ENCODE results near the gene CDK2. TPM values are rescaled to one million over a fixed set of nuclear protein-coding genes. Genes with fewer than 3 reads are reported as not detected.
"Not testable (repeated sequence)": the region's sequence is repeated elsewhere in the genome, so short reads cannot be mapped to it uniquely, and the experiment has no call there.

The CDK2 gene
- total RNA-seq, 1 experiment from 2014 or later: 68.0 TPM

DNA sequence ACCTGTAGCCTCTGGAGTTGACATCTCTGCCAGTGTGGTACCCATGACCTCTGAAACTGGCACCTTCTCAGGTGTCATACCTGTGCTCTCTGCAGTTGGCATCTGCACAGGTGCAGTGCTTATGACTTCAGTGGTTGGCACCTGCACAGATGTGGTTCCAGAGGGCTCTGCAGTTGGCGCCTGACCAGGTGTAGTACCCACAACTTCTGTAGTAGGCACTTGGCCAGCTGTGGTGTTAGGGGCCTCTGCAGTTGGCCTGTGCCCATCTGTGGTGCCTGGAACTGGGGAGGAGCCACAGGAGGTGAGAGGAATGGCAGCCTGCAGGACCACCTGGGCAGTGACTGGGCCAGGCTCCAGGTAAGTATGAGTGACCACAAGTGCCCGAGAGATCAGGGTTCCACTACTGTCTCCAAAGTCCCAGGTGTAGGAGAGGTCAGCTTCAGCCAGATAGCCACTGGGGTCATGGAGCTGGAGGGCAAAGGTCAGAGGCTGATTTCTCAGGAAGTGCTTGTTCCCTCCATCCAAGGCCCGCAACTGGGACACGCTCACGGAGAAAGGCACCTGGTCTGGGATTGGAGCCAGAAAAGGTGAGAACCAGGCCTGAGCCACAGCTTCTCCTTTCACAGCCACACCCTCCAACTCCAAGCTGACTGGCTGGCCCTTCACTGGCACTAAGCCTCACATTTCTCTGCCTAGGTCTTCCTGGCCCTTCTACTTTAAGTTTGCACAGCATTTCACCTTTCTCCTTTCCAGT lies 9.3 kb upstream of the CDK2 start:
- Histone ChIP-seq H3K36me3 (replicated peaks; ENCODE audit: control insufficient read depth, insufficient read depth, low read length) (peaks cover 5% of the 10 kb centered on the region), H3K27me3 (ENCODE audit: control insufficient read depth, insufficient read depth, low read length) (no peaks in the 10 kb centered on the region), H3K4me3 (ENCODE audit: insufficient read depth, low read depth, low read length) (no peak overlapping the region)
- DNase-seq: peak; percentile 6

DNA sequence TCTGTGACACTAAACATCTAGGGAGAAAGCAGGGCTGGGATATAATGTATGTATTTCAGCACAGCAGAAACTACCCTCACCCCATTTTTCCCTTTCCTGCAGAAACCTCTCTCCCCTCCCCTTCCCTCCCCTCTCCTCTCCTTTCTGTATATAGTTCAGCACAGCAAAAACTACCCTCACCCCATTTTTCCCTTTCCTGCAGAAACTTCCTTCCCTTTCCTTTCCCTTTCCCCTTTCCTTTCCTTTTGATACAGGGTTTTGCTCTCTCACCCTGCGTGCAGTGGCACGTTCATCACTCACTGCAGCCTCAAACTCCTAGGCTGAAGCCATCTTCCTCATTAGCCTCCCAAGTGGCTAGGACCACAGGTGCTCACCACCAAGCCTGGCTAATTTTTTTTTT lies 2.9 kb upstream of the CDK2 start:
- no peaks in the 10 kb centered on the region for H3K27me3 ChIP-seq (ENCODE audit: control insufficient read depth, insufficient read depth, low read length)
- H3K4me3 ChIP-seq (ENCODE audit: insufficient read depth, low read depth, low read length): no peak overlapping the region
- no peak for DNase-seq
- H3K36me3 ChIP-seq (replicated peaks; ENCODE audit: control insufficient read depth, insufficient read depth, low read length): peaks cover 5% of the 10 kb centered on the region

DNA sequence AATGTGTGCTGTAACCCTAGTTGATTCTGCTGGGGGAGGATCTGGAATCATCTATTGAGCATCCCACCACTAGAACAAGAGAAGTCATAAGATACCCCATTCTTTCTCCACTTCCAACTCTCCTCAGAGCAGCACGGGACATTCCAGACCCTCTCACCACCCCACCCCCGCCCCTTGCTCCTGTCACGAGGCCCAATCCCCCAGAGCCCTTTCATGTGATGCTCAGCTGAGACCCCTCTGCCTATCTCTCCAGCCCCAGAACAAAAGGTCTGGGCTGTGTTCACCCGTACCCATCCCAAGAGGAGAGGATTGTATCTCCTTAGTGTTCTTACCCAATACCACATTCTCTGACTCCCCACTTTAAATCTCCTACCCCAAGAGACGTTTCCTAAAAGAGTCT lies 1.4 kb upstream of the CDK2 start:
- peak; percentile 64 for DNase-seq
- Histone ChIP-seq H3K27me3 (ENCODE audit: control insufficient read depth, insufficient read depth, low read length) (no peaks in the 10 kb centered on the region), H3K4me3 (ENCODE audit: insufficient read depth, low read depth, low read length) (peak overlapping the region; percentile 55; the same call in 1 of the 2 replicates), H3K36me3 (replicated peaks; ENCODE audit: control insufficient read depth, insufficient read depth, low read length) (peaks cover 8% of the 10 kb centered on the region)

DNA sequence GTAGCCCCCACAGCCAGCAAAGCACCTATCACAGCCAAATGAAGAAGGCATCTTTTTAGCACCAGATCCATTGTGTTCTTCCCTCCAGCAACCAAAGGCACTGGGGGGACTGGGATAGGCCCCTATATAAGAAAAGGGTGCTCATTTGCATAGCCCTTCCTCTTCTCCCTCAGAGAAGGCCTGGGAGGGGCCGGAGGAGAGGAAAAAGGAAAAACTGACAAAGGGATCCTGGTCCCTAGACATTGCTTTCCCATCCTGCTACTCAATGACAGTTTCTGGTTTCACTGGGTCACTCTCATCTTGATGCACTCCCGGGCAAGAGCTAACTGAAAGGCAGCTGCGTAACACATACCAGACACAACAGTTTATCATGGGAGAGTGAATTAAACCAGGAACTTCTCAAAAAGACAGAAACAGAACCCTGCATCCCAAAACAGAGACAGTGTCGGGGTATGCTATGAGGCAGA lies 656 bp upstream of the CDK2 start, which contains the start of gene PMEL:
PMEL (minus strand) TSS at position 102 of the 467 bp plus-strand sequence; CDS start at position 71, 31 bp downstream.
- DNase-seq: peak; percentile 81
- peaks cover 8% of the 10 kb centered on the region for H3K36me3 ChIP-seq (replicated peaks; ENCODE audit: control insufficient read depth, insufficient read depth, low read length)
- no peaks in the 10 kb centered on the region for H3K27me3 ChIP-seq (ENCODE audit: control insufficient read depth, insufficient read depth, low read length)
- peak within 1 kb of the TSS; percentile 55 for H3K4me3 ChIP-seq (ENCODE audit: insufficient read depth, low read depth, low read length)

DNA sequence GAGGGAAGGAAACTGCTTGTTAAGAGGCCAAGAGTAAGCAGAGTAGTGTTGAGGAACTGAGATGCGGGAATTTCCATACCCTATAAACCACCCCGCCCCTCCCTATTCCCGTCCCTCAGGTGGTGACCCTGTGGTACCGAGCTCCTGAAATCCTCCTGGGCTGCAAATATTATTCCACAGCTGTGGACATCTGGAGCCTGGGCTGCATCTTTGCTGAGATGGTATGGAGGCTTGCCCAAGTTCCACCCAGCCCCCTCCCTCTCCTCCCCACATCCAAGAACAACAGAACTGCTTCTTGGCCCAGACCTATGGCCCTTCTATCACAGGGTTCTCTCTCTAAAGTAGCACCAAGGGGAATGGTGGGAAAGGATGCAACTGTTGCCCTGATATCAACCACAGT lies 2.7 kb downstream of the CDK2 start:
- H3K4me3 ChIP-seq (ENCODE audit: insufficient read depth, low read depth, low read length): no peak overlapping the region
- DNase-seq: no peak
- H3K36me3 ChIP-seq (replicated peaks; ENCODE audit: control insufficient read depth, insufficient read depth, low read length): peaks cover 15% of the 10 kb centered on the region
- H3K27me3 ChIP-seq (ENCODE audit: control insufficient read depth, insufficient read depth, low read length): no peaks in the 10 kb centered on the region

DNA sequence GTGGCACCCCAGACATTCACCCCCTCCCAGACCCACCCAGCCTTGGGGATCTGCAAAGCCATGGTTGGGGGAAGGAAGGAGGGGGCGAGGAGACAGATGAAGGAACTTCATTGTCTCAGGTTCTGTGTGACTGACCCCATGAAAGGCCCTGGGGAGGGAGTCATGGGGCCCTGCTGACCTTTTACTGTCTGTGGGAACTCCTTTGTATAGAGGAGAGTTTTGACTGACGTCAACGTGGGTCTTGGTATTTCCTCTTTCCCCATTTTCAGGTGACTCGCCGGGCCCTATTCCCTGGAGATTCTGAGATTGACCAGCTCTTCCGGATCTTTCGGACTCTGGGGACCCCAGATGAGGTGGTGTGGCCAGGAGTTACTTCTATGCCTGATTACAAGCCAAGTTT lies 4.1 kb downstream of the CDK2 start:
- no peak overlapping the region for H3K4me3 ChIP-seq (ENCODE audit: insufficient read depth, low read depth, low read length)
- no peak for DNase-seq
- peaks cover 15% of the 10 kb centered on the region for H3K36me3 ChIP-seq (replicated peaks; ENCODE audit: control insufficient read depth, insufficient read depth, low read length)
- no peaks in the 10 kb centered on the region for H3K27me3 ChIP-seq (ENCODE audit: control insufficient read depth, insufficient read depth, low read length)

DNA sequence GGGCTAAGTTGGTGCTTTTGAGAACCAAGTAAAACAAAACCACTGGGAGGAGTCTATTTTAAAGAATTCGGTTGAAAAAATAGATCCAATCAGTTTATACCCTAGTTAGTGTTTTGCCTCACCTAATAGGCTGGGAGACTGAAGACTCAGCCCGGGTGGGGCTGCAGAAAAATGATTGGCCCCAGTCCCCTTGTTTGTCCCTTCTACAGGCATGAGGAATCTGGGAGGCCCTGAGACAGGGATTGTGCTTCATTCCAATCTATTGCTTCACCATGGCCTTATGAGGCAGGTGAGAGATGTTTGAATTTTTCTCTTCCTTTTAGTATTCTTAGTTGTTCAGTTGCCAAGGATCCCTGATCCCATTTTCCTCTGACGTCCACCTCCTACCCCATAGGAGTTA lies 5.4 kb downstream of the CDK2 start:
- Histone ChIP-seq H3K4me3 (ENCODE audit: insufficient read depth, low read depth, low read length) (no peak overlapping the region), H3K27me3 (ENCODE audit: control insufficient read depth, insufficient read depth, low read length) (no peaks in the 10 kb centered on the region), H3K36me3 (replicated peaks; ENCODE audit: control insufficient read depth, insufficient read depth, low read length) (peaks cover 15% of the 10 kb centered on the region)
- no peak for DNase-seq

DNA sequence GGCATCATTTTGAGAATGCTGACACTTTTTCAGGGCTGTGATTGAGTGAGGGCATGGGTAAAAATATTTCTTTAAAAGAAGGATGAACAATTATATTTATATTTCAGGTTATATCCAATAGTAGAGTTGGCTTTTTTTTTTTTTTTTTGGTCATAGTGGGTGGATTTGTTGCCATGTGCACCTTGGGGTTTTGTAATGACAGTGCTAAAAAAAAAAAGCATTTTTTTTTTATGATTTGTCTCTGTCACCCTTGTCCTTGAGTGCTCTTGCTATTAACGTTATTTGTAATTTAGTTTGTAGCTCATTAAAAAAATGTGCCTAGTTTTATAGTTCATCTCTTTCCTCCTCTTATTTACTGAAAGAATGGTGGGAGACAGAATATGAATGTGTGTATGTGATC lies 5.8 kb downstream of the CDK2 start:
- no peak for DNase-seq
- H3K36me3 ChIP-seq (replicated peaks; ENCODE audit: control insufficient read depth, insufficient read depth, low read length): peaks cover 15% of the 10 kb centered on the region
- H3K4me3 ChIP-seq (ENCODE audit: insufficient read depth, low read depth, low read length): peak overlapping the region; percentile 39; the same call in 1 of the 2 replicates
- no peaks in the 10 kb centered on the region for H3K27me3 ChIP-seq (ENCODE audit: control insufficient read depth, insufficient read depth, low read length)

DNA sequence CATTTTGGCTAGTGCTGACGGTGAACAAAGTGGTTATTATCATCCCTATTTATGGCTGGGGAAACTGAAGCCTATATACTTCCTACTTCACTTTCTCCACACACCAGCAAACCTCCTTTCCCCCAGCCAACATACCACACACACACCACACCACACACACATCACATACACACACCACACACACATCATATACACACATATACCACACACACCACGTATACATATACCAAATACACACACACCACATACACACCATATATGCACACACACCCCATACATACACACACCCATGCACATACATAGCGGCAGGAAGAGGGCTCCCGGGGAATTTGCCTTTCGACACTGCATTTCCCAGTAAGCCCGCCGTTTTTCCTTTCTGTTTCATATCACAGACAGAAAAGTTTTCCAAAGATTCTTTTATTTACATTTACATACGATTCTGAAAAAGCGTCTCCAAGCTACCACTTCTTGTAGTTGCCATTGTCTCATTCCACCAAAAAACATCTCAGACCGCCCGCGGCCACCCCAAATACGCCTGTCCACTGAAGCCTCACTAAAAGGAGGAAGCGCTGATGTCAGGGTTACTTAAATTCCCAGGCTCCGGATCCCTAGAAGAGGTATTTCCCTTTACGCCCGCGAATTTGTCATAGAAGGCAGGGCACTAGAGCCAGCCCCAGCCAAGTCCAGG lies 6.4 kb downstream of the CDK2 start:
- H3K4me3 ChIP-seq (ENCODE audit: insufficient read depth, low read depth, low read length): peak overlapping the region; percentile 39
- H3K36me3 ChIP-seq (replicated peaks; ENCODE audit: control insufficient read depth, insufficient read depth, low read length): peaks cover 12% of the 10 kb centered on the region
- no peak for DNase-seq
- no peaks in the 10 kb centered on the region for H3K27me3 ChIP-seq (ENCODE audit: control insufficient read depth, insufficient read depth, low read length)

DNA sequence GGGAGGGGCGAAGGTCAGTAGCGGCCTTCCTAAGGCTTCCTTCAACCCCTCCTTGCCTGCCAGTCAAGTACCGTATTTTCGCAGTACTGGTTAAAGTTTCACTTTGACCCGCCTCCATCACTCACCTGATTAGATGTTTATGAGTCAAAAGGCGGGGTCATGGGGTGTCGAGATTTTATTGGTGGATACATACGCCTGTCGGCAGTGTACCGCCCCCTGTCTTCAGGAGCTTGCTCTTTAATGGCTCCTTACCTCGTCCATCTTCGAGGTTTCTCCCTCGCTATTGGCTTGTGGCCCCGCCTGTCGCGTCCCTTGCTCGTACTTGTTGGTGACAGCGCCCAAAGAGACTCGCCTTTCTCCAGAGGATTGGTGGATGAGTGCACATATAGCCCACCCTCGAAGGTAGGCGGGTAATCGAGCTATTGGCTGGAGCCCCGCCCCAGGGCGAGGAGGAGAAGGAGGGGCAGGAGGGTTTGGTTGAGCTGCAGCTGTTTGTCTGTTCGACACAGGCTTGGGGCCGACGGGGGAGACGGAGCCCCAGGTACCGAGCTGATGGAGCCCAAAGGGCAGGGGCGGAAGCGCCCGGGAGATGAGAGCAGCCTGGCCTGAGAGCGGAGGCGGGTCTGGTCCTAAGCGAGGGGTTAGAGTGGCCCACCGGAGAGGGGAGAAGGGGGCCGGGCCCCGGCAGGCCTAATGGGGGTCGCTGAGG lies 7.1 kb downstream of the CDK2 start, which contains the start of gene RAB5B:
RAB5B (plus strand) TSS at position 480 of the 709 bp plus-strand sequence. CDS start 12,883 bp downstream, outside the sequence.
- Histone ChIP-seq H3K36me3 (replicated peaks; ENCODE audit: control insufficient read depth, insufficient read depth, low read length) (peaks cover 10% of the 10 kb centered on the region), H3K4me3 (ENCODE audit: insufficient read depth, low read depth, low read length) (peak within 1 kb of the TSS; percentile 88), H3K27me3 (ENCODE audit: control insufficient read depth, insufficient read depth, low read length) (no peaks in the 10 kb centered on the region)
- DNase-seq: peak; percentile 96

DNA sequence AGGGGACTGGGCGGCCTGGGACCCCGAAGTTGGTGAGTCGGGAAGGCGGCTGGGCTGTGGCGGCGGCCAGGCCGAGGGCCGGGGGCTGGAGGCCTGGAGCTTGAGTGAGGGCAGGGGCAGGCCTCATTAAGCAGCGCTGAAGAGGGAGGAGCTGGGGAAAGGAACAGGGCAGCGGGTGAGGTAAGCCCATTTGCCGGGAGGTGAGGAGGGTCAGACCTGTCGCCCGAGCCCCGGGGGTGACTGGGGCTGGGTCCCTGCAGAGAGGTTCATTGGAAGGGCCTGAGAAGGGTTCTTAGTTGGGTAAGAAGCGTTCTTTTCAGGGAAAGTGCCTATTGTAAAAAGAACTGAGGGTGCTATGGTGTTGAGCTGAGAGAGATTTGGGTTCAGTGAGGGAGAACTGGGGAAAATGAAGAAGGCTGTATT lies 7.7 kb downstream of the CDK2 start:
- peak; percentile 80 for DNase-seq
- Histone ChIP-seq H3K27me3 (ENCODE audit: control insufficient read depth, insufficient read depth, low read length) (no peaks in the 10 kb centered on the region), H3K36me3 (replicated peaks; ENCODE audit: control insufficient read depth, insufficient read depth, low read length) (peaks cover 10% of the 10 kb centered on the region), H3K4me3 (ENCODE audit: insufficient read depth, low read depth, low read length) (peak overlapping the region; percentile 88)

DNA sequence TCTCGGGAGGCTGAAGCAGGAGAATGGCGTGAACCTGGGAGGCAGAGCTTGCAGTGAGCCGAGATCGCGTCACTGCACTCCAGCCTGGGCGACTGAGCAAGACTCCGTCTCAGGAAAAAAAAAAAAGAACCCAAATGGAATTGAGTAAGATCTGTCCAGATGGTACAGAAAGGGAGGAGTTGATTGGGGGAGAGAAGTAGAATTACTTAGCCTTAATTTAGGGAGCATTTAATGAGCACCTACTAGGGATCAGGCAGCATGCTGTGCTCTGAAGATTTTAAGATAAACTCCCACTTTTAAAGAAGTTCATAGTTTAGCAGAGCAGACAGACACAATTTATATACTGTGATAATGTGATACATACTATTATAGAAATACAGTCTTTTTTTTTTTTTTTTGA lies 11.8 kb downstream of the CDK2 start:
- H3K36me3 ChIP-seq (replicated peaks; ENCODE audit: control insufficient read depth, insufficient read depth, low read length): peaks cover 2% of the 10 kb centered on the region
- H3K27me3 ChIP-seq (ENCODE audit: control insufficient read depth, insufficient read depth, low read length): no peaks in the 10 kb centered on the region

DNA sequence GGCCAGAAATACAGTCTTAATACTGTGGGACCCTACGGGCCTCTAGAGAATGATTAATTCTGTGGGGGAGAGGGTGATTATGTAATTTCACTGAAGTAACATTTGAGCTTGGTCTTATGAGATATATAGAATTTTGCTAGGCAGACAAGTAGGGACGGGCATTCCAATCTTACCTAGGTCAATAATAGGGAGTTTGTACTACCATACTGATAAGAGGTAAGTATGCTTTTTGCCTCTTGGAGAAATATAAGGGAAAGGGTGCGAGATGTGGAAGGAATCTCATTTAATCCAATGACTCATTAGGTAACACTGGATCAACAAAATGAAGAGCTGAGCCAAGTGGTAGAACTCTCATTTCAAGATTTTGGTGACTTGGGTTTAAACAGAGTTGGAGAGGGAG lies 12.4 kb downstream of the CDK2 start:
- DNase-seq: no peak
- no peak overlapping the region for H3K4me3 ChIP-seq (ENCODE audit: insufficient read depth, low read depth, low read length)
- peaks cover 2% of the 10 kb centered on the region for H3K36me3 ChIP-seq (replicated peaks; ENCODE audit: control insufficient read depth, insufficient read depth, low read length)
- H3K27me3 ChIP-seq (ENCODE audit: control insufficient read depth, insufficient read depth, low read length): no peaks in the 10 kb centered on the region

More for the DNA sequence above, 11.8 kb downstream of the CDK2 start:
- H3K4me3 ChIP-seq (ENCODE audit: insufficient read depth, low read depth, low read length): no peak overlapping the region
- no peak for DNase-seq

DNA sequence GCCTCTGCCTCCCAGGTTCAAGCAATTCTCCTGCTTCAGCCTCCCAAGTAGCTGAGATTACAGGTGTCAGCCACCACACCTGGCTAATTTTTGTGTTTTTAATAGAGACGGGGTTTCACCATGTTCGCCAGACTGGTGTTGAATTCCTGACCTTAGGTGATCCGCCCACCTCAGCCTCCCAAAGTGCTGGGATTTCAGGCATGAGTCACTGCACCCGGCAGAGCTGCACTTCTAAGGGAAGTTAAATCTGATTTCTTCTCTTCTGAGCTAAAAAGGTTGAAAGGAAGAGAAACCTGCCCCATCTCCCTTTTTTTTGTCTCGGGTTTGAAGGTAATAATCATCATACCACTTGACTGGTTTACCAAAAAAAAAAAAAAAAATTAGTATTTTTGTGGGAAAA lies 15.3 kb downstream of the CDK2 start:
- H3K36me3 ChIP-seq (replicated peaks; ENCODE audit: control insufficient read depth, insufficient read depth, low read length); DNase-seq; H3K27me3 ChIP-seq (ENCODE audit: control insufficient read depth, insufficient read depth, low read length); H3K4me3 ChIP-seq (ENCODE audit: insufficient read depth, low read depth, low read length): not testable (repeated sequence)
